HG02763 (cell line): ENCODE results near the gene DBP.
A peak's percentile ranks its signal among the peaks of the same experiment; 100 is the strongest.

Experiments used
- ATAC-seq: cut with Tn5 transposase; IDR thresholded peaks from one replicate; pipeline ENCODE4 v1.9.1; 2021; ENCODE audit warnings: mild to moderate bottlenecking, moderate library complexity; ENCODE audit not compliant: unreplicated experiment

The DBP gene

DNA sequence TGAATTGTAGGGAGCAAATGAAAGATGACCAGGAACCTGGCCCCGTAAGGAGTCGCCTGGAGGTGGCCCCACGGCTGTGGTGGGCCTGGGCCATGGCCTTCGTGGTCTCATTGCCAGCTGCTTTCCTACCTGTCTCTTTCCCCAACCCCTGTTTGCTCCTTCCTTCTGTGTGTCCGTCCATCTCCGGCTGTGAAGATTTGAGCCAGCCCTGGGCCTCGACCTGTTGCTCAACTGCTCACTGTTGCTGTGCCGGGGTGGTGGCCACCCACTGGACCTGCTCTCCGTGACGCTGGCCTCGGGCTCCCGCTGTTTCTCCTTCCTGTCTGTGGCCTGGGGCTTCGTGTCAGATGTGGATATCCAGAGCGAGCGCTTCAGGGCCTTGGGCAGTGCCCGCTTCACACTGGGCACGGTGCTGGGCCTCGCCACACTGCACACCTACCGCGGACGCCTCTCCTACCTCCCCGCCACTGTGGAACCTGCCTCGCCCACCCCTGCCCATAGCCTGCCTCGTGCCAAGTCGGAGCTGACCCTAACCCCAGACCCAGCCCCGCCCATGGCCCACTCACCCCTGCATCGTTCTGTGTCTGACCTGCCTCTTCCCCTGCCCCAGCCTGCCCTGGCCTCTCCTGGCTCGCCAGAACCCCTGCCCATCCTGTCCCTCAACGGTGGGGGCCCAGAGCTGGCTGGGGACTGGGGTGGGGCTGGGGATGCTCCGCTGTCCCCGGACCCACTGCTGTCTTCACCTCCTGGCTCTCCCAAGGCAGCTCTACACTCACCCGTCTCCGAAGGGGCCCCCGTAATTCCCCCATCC is 8.5 kb downstream of the DBP start:
- ATAC-seq: no peak

DNA sequence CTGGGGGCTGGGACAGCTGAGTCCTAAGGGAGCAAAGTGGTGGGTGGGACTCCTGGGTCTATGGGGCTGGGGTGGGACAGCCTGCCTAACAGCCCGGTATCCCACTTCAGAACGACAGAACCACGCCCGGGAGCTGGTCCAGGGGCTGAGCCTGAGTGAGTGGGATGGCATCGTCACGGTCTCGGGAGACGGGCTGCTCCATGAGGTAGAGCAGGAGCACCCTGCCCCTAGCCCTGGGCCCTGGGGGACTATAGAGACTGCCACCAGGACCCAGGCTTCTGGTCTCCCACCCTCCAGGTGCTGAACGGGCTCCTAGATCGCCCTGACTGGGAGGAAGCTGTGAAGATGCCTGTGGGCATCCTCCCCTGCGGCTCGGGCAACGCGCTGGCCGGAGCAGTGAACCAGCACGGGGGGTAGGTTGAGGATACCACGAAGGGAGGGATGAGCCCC is 9.3 kb downstream of the DBP start:
- no peak for ATAC-seq

DNA sequence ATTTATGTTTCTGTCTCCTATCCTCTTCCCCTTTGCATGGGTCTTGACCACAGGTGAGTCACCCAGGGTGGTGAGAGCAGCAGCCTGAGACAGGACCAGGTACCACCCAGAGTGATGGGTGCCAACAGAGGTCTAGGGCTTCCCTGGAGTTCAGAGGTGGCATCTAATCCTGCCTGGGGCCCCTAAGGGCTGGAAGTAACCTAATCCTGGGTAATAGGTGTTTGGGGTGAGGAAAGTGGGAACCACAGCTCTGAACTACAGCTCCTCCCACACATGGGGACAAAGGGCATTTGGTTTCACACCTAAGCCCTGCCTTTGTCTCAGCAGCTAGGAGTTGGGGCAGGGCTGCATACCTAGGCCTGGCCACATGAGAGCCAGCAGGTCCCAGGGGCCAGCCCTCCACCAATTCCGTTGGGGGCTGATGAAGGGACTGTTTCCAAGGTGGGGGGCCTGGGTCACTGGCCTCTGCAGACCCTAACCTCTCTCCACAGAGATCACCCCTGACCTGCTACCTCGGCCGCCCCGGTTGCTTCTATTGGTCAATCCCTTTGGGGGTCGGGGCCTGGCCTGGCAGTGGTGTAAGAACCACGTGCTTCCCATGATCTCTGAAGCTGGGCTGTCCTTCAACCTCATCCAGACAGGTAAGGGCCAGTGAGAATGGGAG is 9.8 kb downstream of the DBP start:
- no peak for ATAC-seq

DNA sequence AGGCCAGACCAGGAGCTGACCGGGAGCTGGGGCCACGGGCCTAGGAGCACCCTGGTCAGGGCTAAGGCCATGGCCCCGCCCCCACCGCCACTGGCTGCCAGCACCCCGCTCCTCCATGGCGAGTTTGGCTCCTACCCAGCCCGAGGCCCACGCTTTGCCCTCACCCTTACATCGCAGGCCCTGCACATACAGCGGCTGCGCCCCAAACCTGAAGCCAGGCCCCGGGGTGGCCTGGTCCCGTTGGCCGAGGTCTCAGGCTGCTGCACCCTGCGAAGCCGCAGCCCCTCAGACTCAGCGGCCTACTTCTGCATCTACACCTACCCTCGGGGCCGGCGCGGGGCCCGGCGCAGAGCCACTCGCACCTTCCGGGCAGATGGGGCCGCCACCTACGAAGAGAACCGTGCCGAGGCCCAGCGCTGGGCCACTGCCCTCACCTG is 11.3 kb downstream of the DBP start:
- ATAC-seq: no peak

DNA sequence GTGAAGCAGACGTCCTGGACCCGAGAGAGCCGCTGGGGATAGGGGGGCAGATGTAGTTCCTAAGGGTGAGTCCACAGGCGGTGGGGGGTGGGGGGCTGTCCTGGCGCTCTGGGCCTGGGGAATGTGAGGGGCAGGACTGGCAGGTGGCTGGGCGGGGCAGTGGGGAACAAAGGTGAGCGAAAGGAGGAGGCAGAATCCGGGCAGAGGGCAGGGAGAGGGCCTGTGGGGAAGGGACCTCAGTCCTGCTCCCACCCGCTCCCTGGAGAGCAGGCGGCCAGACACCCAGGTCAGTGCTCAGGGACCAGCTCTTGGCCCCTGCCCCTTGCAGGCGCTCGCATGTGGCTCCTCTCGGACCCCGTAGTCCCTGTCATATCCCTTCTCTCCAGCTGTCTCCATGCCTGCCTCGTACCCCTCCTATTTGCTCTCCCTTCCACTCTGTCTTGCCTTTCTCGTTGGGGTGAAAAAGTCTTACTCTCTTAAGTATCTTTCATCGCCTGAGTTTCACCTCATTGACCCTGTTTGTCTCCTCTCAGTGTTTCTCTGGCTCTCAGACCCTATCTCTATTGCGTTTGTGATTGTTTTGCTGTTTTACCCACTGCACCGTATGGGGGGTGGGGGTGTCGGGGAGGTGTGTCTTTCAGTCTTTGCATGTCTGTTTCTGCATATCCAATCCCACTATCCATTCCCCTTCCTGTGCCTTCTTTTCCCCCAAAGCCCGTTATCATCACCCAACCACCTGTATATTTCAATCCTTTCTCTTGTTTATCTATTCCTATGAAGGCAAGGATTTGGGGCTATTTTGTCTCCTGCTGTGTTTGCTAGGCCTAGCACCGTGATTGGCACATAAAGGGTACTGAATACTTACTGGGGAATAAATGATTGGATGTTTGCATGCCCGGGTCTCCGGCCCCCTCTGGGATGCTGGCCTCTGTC is 12.1 kb downstream of the DBP start:
- ATAC-seq: no peak

DNA sequence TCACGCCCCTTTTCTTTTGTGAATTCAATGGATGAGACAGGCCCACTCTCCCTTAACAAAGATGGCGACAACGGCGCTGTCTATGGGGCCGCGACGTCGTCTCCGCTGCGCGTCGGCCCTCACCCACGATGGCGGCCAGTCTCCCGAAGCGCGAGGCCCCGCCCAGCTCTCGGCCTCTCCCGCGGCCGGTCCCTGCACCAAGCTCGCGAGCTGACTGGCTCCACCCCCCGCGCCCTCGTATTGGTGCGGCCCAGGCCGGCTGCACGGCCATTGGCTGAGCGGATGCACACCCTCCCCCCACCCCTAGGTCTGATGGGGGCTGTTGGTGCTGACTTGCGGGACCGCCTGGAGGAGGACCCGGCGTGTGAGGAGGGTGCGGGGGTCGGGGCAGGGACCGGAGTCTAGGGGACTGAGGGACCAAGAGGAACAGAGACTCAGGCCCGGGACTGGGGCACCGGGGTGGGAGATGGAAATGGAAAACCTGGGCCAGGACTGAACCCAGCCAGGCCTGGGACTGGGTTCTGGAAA is 13.0 kb downstream of the DBP start:
- ATAC-seq: peak; percentile 58

DNA sequence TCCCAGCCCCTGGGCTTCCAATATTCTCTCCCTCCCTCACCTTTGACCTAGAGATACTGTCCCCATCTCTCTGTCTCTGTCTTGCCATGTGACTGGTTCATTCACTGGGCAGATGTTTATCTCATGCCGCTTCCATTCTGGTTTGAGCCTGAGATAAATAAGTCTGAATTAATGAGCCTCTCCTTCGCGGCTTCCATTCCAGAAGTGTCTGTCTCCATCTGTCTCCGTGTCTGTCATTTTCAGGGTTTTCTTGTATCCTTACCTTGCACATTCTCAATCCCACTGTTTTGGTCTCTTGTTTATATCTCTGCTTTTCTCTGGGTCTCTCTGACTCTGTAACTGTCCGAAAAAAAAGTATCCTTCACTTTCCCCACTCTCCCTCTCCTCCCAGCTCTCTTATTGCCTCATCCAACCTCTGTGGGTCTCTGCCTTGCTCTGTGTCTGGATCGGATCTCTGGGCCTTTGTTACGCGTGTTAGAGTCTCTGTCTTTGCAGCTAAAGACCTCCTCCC is 13.6 kb downstream of the DBP start:
- no peak for ATAC-seq

DNA sequence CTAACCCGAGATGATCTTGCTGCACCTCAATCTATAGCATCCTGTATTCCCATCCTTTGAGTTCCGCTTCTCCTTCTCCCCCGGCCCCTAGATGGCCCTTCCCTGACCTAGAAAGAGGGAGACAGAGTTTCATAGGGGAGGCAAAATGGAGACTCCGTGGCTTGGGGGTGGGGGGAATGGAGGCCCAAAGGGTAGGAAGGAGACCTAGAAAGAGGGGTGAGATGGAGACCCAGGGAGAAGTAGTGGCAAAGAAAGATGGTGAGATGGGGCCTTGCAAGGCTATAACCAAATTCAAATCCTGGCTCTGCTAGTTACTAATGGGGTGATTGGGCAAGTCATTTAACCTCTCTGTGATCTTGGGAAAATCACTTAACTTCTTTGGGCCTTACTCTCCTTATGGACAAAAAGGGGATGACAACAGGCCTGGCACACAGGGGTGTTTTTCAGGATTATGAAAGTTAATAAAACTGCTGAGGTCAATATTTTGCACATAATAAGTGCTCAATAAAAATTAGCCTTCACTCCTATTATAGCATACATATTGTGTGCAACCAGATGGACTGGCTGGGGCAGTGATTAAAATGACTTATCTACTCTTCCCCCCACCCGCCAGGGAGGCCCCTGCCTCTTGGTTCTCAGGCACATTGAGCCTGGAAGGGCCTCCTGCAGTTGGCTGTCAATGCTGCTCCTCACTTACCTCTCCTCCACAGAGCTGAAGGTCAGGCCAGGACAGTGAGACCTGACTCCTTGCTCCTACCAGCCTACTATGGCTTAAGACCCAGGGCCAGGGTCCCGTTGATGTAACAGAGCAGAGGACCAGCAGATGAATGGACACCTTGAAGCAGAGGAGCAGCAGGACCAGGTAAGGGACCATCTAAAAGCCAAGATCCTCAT is 17.2 kb downstream of the DBP start:
- no peak for ATAC-seq

DNA sequence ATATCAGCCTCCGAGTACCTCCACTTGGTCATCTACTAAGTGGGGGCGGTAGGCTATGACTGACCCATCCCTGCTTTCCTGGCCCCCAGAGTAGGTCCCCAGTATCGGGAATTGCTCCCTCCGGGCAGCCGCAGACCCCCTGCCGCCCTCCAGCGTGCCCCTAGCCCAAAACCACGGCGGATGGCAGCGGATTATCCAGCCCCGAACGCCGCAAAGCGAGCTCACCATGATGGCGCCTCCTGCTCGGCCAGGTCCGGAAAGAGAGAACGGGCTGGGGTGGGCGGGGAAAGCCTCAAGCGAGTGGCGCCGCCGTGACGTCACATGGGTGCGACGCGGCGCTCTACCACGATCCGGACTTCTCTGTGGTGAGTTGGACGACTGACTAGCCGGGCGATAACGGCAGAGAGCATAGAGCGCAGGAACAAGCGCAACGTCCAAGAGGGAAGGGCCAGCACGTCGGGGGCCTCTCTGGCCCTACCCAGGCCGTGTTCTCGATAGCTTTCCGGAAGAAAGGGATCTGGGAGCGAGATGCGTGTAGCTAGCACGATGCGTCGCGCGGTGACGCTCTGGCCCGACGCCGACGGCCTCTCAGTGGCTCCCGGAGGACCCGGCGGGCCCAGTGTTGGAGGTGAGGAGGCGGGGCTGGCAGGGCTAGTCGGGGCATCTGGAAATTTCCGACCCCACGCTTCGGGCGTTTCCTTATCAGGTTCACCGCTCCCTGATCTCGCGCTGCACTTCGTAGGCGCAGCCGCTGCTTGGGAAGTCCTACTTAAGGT is 18.1 kb downstream of the DBP start, which contains the start of the genes RPL18 and SPHK2:
Gene RPL18 (minus strand): TSS at position 263 of the 776 bp plus-strand sequence. CDS start 35 bp downstream, at position 228.
Gene SPHK2 (plus strand): TSS at position 591 of the 776 bp plus-strand sequence. CDS start 1,009 bp downstream, outside the sequence.
- peak; percentile 84 for ATAC-seq

DNA sequence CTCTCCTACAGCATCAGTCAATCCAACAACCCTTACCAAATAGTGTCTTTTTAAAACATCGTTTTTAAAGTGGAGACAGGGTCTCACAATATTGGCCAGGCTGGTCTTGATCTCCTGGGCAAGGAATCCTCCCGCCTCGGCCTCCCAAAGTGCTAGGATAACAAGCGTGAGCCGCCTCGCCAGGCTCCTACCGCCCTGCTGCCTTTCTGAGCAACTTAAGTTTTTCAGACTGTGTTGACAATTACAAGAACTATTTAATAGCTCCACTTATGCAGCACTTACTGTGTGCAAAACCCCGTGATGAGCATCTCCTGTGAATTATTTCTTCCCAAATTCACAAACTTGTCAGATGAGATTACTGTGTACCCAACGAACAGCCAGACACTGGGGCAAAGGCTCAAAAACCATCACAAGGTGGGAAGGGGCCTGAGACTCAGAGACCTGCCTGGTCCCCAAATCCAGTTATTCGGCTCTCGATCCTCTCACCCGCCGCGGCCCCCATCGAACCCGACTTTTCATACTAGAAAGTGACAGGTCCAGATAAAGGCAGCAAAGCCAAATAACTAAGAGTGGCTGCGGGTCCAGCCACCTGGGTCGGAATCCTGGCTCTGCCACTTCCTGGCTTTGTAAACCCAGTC is 18.8 kb downstream of the DBP start:
- no peak for ATAC-seq

DNA sequence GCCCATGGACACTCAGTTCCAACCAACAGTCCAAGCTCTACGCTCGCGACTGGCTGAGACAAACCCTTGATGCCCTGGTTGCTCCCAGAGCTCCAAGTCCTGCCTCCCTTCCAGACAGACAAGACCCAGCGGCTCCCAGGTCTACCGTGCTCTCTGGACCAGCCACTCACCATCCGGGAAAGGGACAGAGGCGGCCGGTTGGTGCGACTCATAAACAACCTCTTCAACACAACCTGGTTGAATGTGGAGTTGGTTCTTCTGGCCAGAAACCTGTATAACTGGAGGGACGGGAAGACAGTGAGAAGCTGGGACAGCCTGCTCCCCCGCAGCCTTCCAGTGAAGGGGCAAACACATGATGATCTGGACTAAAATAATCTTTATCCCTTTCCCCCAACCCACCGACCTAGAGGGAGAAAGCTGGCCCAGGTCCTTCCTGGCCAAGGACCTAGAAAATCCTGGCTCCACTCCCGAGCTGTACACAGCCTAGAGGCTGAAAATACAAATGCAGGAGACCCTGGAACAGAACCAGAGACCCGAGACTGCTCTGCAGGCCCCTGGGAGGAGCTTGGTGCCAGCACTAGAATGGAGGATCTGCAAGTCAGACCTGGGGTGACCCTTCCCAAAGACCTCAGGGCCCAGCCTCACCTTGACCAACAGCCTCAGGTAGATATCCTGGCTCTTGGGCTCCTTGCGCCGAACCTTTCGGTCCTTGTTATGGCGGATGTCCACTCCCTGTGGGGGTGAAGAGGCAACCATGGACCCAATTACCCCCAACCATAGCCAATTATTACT is 19.8 kb downstream of the DBP start:
- ATAC-seq: no peak

DNA sequence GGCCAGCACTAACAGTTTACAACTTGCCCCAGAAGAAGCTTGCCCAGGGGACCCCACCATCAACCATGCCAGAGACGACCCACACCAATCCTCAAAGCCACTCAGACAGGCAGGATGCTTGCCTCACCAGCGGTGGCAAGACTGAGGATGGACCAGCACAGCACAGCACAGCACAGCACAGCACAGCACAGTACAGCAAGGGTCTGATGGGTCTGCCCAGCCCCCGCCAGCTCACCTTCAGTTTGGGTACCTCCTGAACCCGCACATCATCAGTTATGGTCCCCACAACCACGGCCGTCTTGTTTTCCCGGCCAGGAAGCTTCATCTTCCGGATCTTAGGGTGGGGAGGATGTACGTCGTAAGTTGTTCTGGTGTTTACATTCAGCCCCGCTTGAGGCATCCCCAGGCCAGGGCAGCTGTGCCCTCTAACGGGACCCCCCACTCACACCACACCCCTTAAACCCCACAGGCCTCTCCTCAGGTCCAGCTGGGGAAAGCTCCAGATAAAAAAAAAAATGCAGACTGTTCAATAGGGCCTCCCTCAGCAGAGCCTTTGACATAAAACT is 20.6 kb downstream of the DBP start:
- no peak for ATAC-seq

DNA sequence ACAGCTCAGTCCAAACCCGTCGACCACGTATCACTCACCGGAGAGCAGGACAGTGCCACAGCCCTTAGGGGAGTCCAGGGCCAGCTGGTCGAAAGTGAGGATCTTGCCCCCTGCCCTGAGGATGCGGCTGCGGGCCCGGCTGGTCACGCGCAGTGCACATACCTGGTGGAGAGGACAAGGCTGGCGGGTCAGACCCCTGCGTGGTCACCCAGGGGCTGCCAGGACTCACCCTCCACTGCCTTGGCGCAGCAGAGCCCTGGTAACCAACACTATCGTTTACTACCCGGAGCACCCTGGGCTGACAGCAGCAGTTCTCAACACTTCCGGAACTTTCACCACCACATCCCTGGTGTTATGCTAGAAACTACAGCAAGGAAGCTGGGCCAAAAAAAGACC is 21.1 kb downstream of the DBP start:
- no peak for ATAC-seq

DNA sequence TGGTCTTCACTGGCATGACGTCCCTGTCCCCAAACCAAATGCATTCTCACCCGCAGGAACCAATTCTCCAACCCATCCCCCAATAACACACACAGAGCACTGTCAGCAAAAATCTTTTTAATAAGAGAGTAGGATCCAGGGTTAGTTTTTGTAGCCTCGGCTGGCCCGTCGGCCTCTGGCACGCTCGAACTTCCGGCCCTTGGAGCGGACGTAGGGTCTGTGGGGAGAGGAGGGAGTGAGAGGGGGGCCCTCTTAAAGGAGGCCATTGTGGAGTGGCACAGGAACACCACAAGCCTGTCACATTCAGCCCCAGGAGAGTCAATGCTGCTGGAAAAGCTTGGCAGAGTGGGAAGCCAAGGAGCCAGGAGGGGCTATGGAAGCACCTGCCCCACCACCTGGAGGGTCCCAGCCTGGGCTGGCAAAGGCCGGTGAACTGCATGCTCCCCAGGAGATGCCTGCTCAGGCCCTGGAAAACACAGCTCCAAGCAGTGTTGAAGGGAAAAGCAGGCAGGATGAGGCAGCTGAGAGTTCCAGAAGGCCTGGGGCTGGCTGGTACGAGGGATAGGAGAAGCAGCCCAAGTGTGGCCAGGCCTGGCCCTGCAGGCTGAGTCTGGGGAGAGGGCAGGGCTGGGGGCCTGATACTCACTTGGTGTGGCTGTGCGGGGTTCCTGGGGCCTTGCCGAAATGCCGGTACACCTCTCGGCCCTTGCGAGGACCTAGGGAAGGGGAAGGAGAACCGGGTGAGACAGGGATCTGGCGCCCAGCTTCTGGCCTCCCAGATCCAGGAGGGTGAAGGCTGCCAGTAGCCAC is 21.7 kb downstream of the DBP start:
- ATAC-seq: no peak

DNA sequence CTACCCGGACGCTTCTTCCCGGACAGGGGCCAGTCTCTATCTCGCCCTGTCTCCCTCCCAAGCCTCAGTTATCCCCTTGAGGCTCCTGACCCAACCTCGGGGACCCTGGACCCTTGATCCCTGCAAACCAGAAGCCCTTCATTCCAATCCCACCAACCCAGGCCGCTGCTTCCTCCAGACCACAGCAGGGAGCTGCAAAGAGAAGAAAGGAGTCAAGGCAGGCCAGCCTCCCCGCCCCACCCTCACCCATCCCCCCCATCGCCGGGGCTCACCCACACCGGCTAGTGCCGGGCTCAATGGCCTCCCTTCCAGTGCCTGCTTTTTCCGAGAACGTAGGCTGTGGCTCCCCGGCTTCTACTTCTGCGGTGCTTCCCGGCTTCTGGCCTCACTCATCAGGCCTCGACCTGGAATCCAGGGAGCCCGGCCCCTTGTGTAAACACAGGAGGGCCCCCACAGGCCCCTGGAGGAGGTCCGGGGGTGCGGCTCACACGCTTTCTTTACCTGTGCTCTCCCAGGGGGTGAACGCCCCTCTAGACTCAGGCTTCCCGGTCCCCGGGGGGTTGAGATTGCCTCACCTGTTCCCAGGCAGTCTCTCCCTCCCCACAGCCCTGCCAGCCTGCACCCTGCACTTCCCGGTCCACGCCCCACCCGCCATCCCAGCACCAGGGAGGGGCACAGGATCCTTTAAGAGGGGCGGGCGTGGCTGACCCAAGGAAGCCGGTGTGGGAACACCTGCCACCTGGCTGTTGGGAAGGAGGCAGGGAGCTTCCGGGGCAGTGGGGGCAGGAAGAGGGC is 22.5 kb downstream of the DBP start, which contains the start of gene FAM83E:
Gene FAM83E (minus strand): TSS at position 641 of the 795 bp plus-strand sequence. CDS start 1,704 bp downstream, outside the sequence.
- ATAC-seq: no peak
